ENCODE data around the gene CATSPER1.

The CATSPER1 gene

GRCh38 chr11:66017321-66017720 lies 9.0 kb downstream of the CATSPER1 start:
- no peak overlapping the region for H3K4me3 ChIP-seq
- no peak overlapping the region for H3K27ac ChIP-seq
- no peak for DNase-seq (ENCODE audit: low spot score)
- TF ChIP-seq CTCF (IDR thresholded peaks at IDR 0.05) = no peak

- TF ChIP-seq CTCF (IDR thresholded peaks at IDR 0.05) = no peak
- H3K4me3 ChIP-seq = no peak overlapping the region
- H3K27ac ChIP-seq = peak overlapping the region; percentile 68 to 94
- no peak for DNase-seq (ENCODE audit: low spot score)
Measured at GRCh38 chr11:66016793-66017177, 9.5 kb downstream of the CATSPER1 start.

- Histone ChIP-seq H3K27ac (peak overlapping the region; percentile 68 to 94), H3K4me3 (peak overlapping the region; percentile 47)
- DNase-seq (ENCODE audit: low spot score) = no peak
- TF ChIP-seq CTCF (IDR thresholded peaks at IDR 0.05) = no peak
Measured at GRCh38 chr11:66015936-66016792, 10.1 kb downstream of the CATSPER1 start.

GRCh38 chr11:66015454-66015881 lies 10.8 kb downstream of the CATSPER1 start:
- peak; percentile 92 for DNase-seq (ENCODE audit: low spot score)
- Histone ChIP-seq H3K27ac (peak overlapping the region; percentile 68 to 94), H3K4me3 (peak overlapping the region; percentile 47)
- no peak for TF ChIP-seq CTCF (IDR thresholded peaks at IDR 0.05)

GRCh38 chr11:66014804-66015453 lies 11.3 kb downstream of the CATSPER1 start:
- no peak for TF ChIP-seq CTCF (IDR thresholded peaks at IDR 0.05)
- Histone ChIP-seq H3K4me3 (no peak overlapping the region), H3K27ac (peak overlapping the region; percentile 68 to 94)
- no peak for DNase-seq (ENCODE audit: low spot score)

- no peak for TF ChIP-seq CTCF (IDR thresholded peaks at IDR 0.05)
- DNase-seq (ENCODE audit: low spot score) = no peak
- Histone ChIP-seq H3K27ac (peak overlapping the region; percentile 18 to 47), H3K4me3 (no peak overlapping the region)
Measured at GRCh38 chr11:66013762-66014100, 12.5 kb downstream of the CATSPER1 start.
